ENCODE measurements around the gene RORC.

Gene RORC

GRCh38 chr1:151828921-151829320, 2.7 kb downstream of the RORC start:
- DNase-seq (ENCODE audit: low read depth in 2 of 2, low spot score in 1 of 2), result no peak

DNA sequence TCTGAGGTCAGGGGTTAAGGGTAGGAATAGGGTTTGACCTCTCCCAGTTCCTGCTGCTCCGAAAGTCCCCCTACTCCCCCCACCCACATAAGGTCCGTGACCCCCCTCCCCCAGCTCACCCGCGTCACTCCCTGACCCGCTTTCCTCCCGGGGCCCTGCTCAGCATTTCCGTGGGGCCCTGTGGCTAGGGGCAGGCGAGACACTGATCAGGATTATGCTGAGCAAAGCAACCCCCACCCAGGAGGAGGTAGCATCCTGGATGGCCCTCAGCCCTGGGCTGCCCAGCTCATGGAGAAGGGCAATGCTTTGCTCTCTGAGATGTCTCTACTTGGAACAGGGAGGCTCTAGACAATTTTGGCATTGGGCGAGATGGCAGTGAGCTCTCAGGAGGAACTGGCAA, 3.7 kb downstream of the RORC start:
- no peak for DNase-seq (ENCODE audit: low read depth in 2 of 2, low spot score in 1 of 2)

GRCh38 chr1:151825751-151826660, 5.6 kb downstream of the RORC start:
- no peak for DNase-seq (ENCODE audit: low read depth in 2 of 2, low spot score in 1 of 2)

DNA sequence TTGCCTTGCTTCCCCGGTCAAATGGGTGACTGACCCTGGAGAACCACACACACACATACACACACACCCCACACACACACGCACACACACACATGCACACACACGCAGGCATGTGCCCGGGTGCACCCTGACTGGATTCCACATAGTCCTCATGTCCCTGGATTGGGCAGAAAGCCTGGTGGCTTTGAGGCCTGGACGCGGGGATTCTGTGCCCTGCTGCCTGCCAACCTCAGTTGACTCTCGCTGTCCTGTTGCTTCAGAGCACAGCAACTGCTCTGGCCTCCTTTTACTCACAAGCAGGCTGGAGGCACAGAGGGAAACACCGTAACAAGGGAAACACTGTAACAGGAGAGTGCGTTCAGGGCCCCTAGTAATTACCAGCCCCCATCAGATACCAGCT, 6.4 kb downstream of the RORC start:
- DNase-seq (ENCODE audit: low read depth in 2 of 2, low spot score in 1 of 2), result no peak

GRCh38 chr1:151823175-151823574, 8.4 kb downstream of the RORC start:
- DNase-seq (ENCODE audit: low read depth in 2 of 2, low spot score in 1 of 2), result no peak

GRCh38 chr1:151822404-151822803, 9.2 kb downstream of the RORC start:
- no peak for DNase-seq (ENCODE audit: low read depth in 2 of 2, low spot score in 1 of 2)

- DNase-seq (ENCODE audit: low read depth in 2 of 2, low spot score in 1 of 2), result no peak
Measured at GRCh38 chr1:151820940-151821339, 10.7 kb downstream of the RORC start.

- no peak for DNase-seq (ENCODE audit: low read depth in 2 of 2, low spot score in 1 of 2)
Measured at GRCh38 chr1:151819976-151820623, 11.5 kb downstream of the RORC start.

DNA sequence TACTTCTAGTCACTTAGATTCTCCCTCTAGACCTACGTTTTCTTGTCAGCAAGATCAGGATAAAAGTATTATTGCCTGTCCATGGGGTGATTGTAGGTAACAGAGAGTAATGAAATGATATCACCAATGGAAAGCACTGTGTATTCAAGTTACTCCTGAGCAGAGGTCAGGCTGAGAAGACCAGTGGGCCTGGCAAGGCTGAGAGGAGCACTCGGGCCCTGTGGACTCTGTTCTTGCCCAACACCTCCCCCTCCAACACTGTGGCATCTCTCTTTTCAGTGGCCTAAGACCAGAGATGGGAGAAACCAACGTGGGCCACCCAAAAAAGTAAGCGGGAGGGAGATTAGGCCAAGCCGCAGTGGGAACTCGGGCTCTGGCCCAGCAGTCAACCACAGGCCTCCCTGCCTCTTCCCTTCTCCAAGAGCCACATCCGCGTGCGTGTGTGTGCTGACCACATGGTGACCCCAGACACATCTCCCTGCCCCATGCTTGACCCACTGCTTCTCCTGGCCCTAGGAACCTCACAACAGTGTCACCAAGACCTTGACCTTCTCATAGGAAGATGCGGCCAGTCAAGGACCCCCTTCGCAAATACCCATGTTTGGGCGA, 12.3 kb downstream of the RORC start:
- no peak for DNase-seq (ENCODE audit: low read depth in 2 of 2, low spot score in 1 of 2)

DNA sequence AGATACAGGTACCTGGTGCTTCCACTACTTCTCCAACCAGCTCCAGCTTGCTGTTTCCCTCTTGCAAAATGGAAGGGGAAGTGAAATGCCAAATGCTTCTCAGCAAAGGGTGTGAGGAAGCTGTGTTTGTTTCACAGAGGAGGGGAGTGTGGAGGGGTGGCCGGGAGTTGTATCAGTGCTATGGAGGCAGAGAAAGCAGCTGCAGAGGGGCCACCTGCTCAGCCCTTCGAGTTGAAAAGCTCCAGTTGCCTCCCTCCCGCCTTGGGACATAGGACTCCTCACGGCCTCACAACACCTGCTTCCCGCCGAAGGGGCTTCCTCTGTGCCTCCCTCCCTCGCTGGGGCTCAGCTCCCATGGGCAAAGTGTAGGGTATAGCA, 14.3 kb downstream of the RORC start:
- DNase-seq (ENCODE audit: low read depth in 2 of 2, low spot score in 1 of 2), result no peak

- no peak for DNase-seq (ENCODE audit: low read depth in 2 of 2, low spot score in 1 of 2)
Measured at GRCh38 chr1:151816548-151817352, 14.9 kb downstream of the RORC start.

DNA sequence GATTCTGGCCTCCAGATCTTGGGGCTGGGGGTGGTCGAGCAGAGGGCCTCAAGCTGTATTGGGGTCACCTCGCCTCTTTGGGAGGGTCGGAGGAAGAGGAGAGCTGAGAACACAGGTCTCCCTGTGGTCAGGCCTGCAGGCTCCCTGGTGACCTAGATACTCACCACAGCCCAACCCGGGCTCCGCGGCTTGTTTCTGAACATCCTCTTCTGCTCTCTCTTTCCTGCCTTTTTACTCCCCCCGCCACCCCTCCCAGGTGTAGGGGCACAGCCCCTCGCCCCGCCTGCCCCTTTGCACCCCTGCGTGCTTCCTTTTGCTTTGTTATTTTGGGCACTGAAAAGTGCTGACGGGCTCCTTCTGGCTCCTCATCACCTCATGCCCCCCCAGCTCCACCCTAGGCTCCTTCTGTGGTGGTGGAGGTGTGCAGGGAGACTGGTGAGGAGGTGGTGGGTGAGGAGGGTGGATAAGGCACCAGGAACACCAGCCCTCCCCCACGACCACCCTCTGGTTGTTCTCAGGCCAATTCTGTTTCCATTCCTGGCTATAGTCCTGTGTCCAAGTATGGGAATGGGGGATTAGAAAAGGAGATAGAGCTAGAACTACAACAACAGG, 15.8 kb downstream of the RORC start:
- no peak for DNase-seq (ENCODE audit: low read depth in 2 of 2, low spot score in 1 of 2)

DNA sequence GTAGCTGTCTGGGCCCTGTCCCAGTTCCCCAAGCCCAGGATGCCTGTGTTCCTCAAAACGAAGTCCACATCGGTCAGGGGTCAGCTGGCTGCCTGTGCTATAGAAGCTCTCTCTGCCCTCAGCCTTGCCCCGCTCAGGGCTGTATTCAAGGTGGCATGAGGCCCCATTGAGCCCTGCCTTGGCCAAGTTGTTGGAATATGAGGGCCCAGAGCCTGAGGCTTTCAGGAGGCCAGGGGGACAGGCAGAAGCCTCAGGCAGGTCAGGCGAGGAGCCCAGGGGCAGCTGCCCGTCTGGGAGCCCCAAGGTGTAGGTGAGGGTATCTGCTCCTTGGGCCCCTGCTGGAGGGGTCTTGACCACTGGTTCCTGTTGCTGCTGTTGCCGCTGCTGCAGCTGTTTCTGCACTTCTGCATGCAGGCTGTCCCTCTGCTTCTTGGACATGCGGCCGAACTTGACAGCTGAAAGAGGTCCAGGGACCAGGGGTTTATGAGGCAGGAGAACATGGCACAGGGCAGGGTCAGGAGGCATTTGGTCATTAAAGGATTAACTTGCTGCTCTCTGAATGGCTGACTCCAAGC, 16.5 kb downstream of the RORC start:
- DNase-seq (ENCODE audit: low read depth in 2 of 2, low spot score in 1 of 2), result no peak

- DNase-seq (ENCODE audit: low read depth in 2 of 2, low spot score in 1 of 2), result no peak
Measured at GRCh38 chr1:151814426-151814825, 17.2 kb downstream of the RORC start.

- DNase-seq (ENCODE audit: low read depth in 2 of 2, low spot score in 1 of 2), result no peak
Measured at GRCh38 chr1:151813271-151813977, 18.2 kb downstream of the RORC start.

DNA sequence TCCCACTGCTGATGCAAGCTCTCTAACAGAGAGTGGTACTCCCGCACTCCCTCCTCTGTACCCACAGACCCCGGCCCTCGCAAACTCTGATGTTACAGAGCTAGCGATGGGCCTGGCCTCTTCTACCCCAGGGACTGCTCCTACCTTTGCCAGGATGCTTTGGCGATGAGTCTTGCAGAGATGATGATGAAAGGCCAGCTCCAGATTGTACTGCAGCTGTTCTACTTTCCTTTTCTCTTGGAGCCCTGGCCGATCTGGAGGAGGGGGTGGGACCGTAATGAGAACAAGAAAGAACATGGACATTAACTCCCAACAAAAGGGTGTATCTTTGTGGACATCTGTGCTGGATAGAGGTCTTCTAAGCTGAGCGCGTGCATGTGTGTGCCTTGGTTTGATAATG, 20.4 kb downstream of the RORC start:
- no peak for DNase-seq (ENCODE audit: low read depth in 2 of 2, low spot score in 1 of 2)

DNA sequence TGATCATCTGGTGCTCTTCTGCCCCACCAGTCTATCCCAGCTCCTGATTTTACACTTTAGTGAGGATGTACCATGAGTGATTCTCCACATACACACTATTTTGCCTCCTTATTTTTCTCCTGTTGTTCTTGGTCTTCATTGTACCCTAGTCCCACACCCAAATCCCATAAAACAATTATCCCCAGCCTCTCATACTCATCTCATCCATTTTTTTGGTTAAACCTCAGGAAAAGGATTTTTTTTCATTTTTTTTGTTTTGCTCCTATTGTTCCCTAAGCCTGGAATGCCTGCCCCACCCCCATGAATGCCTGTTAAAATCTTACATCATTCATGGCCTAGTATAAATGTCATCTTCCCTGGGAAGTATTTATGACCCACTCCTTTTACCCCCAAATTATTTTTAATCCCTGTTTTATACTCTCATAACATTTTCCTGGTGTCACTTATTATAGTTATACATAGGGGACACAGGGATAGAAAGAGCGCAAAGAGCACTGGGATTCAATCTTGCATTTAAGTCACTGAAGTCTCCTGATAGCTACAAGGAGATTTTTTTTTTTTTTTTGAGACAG, 21.5 kb downstream of the RORC start:
- DNase-seq (ENCODE audit: low read depth in 2 of 2, low spot score in 1 of 2), result no peak

- DNase-seq (ENCODE audit: low read depth in 2 of 2, low spot score in 1 of 2), result no peak
Measured at GRCh38 chr1:151809290-151809984, 22.2 kb downstream of the RORC start.

GRCh38 chr1:151807766-151808165, 23.8 kb downstream of the RORC start:
- DNase-seq (ENCODE audit: low read depth in 2 of 2, low spot score in 1 of 2), result no peak
